ENCODE results near the gene STK36. TPM values are rescaled to one million over a fixed set of nuclear protein-coding genes. Genes with fewer than 3 reads are reported as not detected.

Gene STK36
- total RNA-seq, 1 experiment from 2014 or later = 47.7 TPM

- TF ChIP-seq ZNF281 (CRISPR knock-in tag; IDR thresholded peaks at IDR 0.05) = no peak
- TF ChIP-seq ERG (CRISPR knock-in tag; IDR thresholded peaks at IDR 0.05) = no peak
- TF ChIP-seq TCF7 (CRISPR knock-in tag; IDR thresholded peaks at IDR 0.05; ENCODE audit: low read depth) = no peak
- TF ChIP-seq IRF1 (CRISPR knock-in tag; IDR thresholded peaks at IDR 0.05) = no peak
- TF ChIP-seq ZNF532 (CRISPR knock-in tag; IDR thresholded peaks at IDR 0.05; ENCODE audit: borderline replicate concordance) = no peak
Measured at GRCh38 chr2:218671097-218671653, 711 bp upstream of the STK36 start (continued).

- DNase-seq (ENCODE audit: low spot score) = no peak
- ATAC-seq = no peak
- CTCF ChIA-PET = no interaction called here
- H3K4me3 Mint-ChIP-seq = no peak overlapping the region
- TF ChIP-seq GABPB1 (CRISPR knock-in tag; IDR thresholded peaks at IDR 0.05) (no peak), RELA (CRISPR knock-in tag; IDR thresholded peaks at IDR 0.05; ENCODE audit: borderline replicate concordance) (no peak), NR3C1 (CRISPR knock-in tag; conservative IDR thresholded peaks at IDR 0.05; ENCODE audit: low read depth) (no peak), ZSCAN18 (CRISPR knock-in tag; IDR thresholded peaks at IDR 0.05) (no peak), ZNF425 (CRISPR knock-in tag; conservative IDR thresholded peaks at IDR 0.05) (no peak), CREB1 (CRISPR knock-in tag; IDR thresholded peaks at IDR 0.05) (no peak), KAT7 (CRISPR knock-in tag; IDR thresholded peaks at IDR 0.05; ENCODE audit: borderline replicate concordance) (no peak), SMAD4 (CRISPR knock-in tag; IDR thresholded peaks at IDR 0.05) (no peak), RORB (CRISPR knock-in tag; IDR thresholded peaks at IDR 0.05) (no peak), SOX15 (CRISPR knock-in tag; IDR thresholded peaks at IDR 0.05) (no peak), ZNF317 (CRISPR knock-in tag; IDR thresholded peaks at IDR 0.05; ENCODE audit: borderline replicate concordance, low read depth) (no peak), IRF2 (CRISPR knock-in tag; IDR thresholded peaks at IDR 0.05; ENCODE audit: borderline replicate concordance, low read depth) (no peak)
- no peaks in the 10 kb centered on the region for H3K9me3 Mint-ChIP-seq
- POLR2A ChIA-PET = no interaction called here
- H3K27ac Mint-ChIP-seq = no peak overlapping the region
- H3K4me1 Mint-ChIP-seq = no peaks in the 10 kb centered on the region
- H3K36me3 Mint-ChIP-seq = peaks cover 18% of the 10 kb centered on the region
- H3K27me3 Mint-ChIP-seq (ENCODE audit: low read depth) = no peaks in the 10 kb centered on the region
Measured at GRCh38 chr2:218679119-218679518, 7.2 kb downstream of the STK36 start.

All from WTC11 (cell line).